Activated CD4-positive, alpha-beta T cell treated with anti-CD3 and anti-CD28 coated beads for 48 hours (primary cell): Measurements from ENCODE around the gene CDIPT.
"Not testable (repeated sequence)": the region's sequence is repeated elsewhere in the genome, so short reads cannot be mapped to it uniquely, and the experiment has no call there.

ENCODE experiments used
- DNase-seq: peaks from one replicate; pipeline ENCODE4 v3.0.0-alpha.2; 2020

Gene CDIPT

GRCh38 chr16:29857133-29857760 lies 5.8 kb downstream of the CDIPT start:
- DNase-seq = no peak

- DNase-seq = no peak
These were observed 8.4 kb downstream of the CDIPT start for GRCh38 chr16:29854520-29855100.

GRCh38 chr16:29852654-29853053 lies 10.4 kb downstream of the CDIPT start:
- no peak for DNase-seq

GRCh38 chr16:29850998-29851397 lies 12.0 kb downstream of the CDIPT start:
- DNase-seq = no peak

GRCh38 chr16:29849505-29849904 lies 13.5 kb downstream of the CDIPT start:
- no peak for DNase-seq

- peak; percentile 91 for DNase-seq
These were observed 14.4 kb downstream of the CDIPT start for GRCh38 chr16:29848420-29849297.

- DNase-seq = no peak
These were observed 17.4 kb downstream of the CDIPT start for GRCh38 chr16:29845656-29846055.

GRCh38 chr16:29844575-29845331 lies 18.3 kb downstream of the CDIPT start:
- no peak for DNase-seq

GRCh38 chr16:29843931-29844330 lies 19.1 kb downstream of the CDIPT start:
- DNase-seq = no peak

- DNase-seq = no peak
These were observed 20.2 kb downstream of the CDIPT start for GRCh38 chr16:29842732-29843346.

GRCh38 chr16:29841631-29842030 lies 21.4 kb downstream of the CDIPT start:
- DNase-seq = no peak

GRCh38 chr16:29840240-29840639 lies 22.8 kb downstream of the CDIPT start:
- no peak for DNase-seq

GRCh38 chr16:29839822-29840221 lies 23.2 kb downstream of the CDIPT start:
- DNase-seq = no peak

GRCh38 chr16:29837841-29838240 lies 25.2 kb downstream of the CDIPT start:
- no peak for DNase-seq

- no peak for DNase-seq
These were observed 26.4 kb downstream of the CDIPT start for GRCh38 chr16:29836623-29837022.

- DNase-seq = no peak
These were observed 27.1 kb downstream of the CDIPT start for GRCh38 chr16:29835926-29836325.

GRCh38 chr16:29834079-29834478 lies 28.9 kb downstream of the CDIPT start:
- peak; percentile 52 for DNase-seq

GRCh38 chr16:29833219-29833618 lies 29.8 kb downstream of the CDIPT start:
- DNase-seq = not testable (repeated sequence)

GRCh38 chr16:29831490-29831889 lies 31.5 kb downstream of the CDIPT start:
- no peak for DNase-seq

- no peak for DNase-seq
These were observed 32.3 kb downstream of the CDIPT start for GRCh38 chr16:29830774-29831173.

- DNase-seq = no peak
These were observed 36.7 kb downstream of the CDIPT start for GRCh38 chr16:29826342-29826695.

- DNase-seq = peak; percentile 65
These were observed 37.6 kb downstream of the CDIPT start for GRCh38 chr16:29825145-29826044.
